GM12891 (cell line): ENCODE measurements around the gene NEK3.

Experiments used
- POLR2A ChIP-seq: IDR thresholded peaks from 2 replicates; pipeline ENCODE4 v1.6.1; 2011; ENCODE audit warnings: low read depth, low read length, control low read depth
- POLR2AphosphoS5 ChIP-seq: IDR thresholded peaks from 2 replicates; pipeline ENCODE4 v1.6.1; 2011; ENCODE audit warnings: low read depth, low read length, control low read depth
- TAF1 ChIP-seq: IDR thresholded peaks from 2 replicates; pipeline ENCODE4 v1.6.1; 2011; ENCODE audit warnings: low read depth, low read length, control low read depth

- TF ChIP-seq POLR2A (no peak), TAF1 (no peak), POLR2AphosphoS5 (no peak)
These were observed 54.8 kb downstream of the NEK3 start for GRCh38 chr13:52104624-52105023.
